Endometrium (tissue), 2 donors: ENCODE results near the gene SEMA4D.

Experiments used
- FAIRE-seq: peaks from 2 replicates; lab custom pipeline; 2012; peaks lifted over from hg19 to GRCh38; lab: Jason Lieb, UNC
- donor health status: control.
- donor health status: control.

Gene SEMA4D, protein sequence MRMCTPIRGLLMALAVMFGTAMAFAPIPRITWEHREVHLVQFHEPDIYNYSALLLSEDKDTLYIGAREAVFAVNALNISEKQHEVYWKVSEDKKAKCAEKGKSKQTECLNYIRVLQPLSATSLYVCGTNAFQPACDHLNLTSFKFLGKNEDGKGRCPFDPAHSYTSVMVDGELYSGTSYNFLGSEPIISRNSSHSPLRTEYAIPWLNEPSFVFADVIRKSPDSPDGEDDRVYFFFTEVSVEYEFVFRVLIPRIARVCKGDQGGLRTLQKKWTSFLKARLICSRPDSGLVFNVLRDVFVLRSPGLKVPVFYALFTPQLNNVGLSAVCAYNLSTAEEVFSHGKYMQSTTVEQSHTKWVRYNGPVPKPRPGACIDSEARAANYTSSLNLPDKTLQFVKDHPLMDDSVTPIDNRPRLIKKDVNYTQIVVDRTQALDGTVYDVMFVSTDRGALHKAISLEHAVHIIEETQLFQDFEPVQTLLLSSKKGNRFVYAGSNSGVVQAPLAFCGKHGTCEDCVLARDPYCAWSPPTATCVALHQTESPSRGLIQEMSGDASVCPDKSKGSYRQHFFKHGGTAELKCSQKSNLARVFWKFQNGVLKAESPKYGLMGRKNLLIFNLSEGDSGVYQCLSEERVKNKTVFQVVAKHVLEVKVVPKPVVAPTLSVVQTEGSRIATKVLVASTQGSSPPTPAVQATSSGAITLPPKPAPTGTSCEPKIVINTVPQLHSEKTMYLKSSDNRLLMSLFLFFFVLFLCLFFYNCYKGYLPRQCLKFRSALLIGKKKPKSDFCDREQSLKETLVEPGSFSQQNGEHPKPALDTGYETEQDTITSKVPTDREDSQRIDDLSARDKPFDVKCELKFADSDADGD

GRCh38 chr9:89497978-89498851 is at the start of gene SEMA4D:
Gene SEMA4D, minus strand, starts transcription at chr9:89498113. Its CDS starts 92,657 bp downstream, at chr9:89405456.
- FAIRE-seq = no peak

DNA sequence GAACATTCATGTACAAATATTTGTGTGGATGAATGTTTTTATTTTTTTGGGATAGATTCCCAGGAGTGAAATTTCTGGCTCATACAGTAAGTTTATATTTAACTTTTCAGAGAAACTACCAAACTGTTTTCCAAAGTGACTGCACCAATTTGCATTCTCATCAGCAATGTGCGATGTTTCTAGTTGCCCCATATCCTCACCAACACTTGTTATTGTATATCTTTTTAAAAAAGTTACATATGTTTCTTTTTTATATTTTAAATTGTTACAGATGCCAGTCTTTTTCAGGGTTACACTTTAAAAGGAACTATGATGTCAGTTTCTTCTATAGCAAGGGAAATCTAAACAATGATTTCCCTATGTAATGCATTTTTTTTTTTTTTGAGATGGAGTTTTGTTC is 49.1 kb upstream of the SEMA4D start:
- no peak for FAIRE-seq

- no peak for FAIRE-seq
Observed at GRCh38 chr9:89544279-89544661, 46.4 kb upstream of the SEMA4D start.

GRCh38 chr9:89543621-89544278 is 45.8 kb upstream of the SEMA4D start:
- FAIRE-seq = no peak

DNA sequence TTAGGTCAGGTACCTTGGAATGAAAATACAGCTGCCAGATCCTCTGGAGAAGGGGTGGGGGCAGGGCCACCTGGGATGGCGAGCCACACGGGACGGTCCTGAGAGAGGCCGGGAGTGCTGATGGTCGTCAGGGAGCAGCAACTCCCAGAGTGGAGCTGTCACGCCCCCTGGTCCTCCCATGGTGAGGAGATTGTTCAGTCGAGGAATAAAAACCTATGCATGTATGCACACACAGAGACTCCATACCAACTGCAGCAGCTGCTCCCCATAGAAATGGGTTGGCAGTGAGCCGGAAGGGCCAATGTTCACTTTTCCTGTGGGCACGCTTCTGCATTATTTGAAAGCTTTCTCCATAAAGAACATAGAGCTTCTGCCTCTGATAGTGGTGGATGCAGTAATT is 45.2 kb upstream of the SEMA4D start:
- FAIRE-seq = no peak

DNA sequence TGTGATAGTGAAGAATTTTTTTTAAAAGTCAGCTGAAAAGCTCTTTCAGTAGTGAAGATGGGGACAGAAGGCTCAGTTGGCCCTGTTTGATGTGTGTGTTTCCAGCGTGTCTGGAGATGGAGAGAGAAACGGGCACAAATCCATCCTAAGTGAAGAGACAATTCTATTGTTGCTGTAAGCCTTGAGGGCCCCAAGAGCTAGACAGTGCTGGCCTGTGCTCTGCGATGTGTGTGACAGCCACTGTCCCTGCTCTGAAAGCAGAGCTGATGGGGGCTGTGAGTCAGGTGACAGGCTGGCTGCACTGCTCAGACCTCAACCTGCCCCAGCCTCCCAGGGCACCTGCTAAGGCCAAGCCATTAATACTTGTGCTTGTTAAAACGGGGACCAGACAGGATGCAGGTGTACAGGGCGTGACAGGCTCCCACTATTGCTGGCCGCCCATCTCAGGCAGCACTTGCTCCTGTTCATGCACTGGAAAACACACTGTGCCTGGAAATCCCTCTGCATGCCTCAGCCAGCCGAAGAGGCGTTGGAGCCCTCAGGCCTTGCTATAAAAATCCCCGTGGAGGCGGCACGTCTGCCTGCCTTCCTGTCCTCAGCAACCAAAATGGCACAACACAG is 44.6 kb upstream of the SEMA4D start:
- FAIRE-seq = no peak

DNA sequence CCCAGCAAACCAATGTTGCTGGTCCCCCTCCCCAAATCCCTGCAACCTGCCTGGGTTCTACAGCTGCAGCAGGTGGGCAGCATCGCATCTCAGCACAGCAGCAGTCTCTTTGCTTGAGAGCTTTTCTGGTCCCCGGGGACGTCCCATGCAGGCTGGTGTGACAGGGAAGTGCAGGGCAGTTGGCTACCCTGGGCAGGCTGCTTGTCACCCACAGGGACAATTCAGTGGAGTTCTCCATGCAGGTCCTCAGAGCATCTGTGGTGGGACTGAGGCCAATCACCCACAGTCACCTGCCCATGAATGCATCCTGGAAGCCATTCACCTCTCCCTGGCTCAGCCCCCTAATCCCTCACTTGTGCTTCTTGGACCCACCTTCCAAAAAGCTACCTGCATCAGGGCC is 43.9 kb upstream of the SEMA4D start:
- FAIRE-seq = no peak

- no peak for FAIRE-seq
Observed at GRCh38 chr9:89539374-89539773, 41.5 kb upstream of the SEMA4D start.

- FAIRE-seq = no peak
Observed at GRCh38 chr9:89538871-89539270, 41.0 kb upstream of the SEMA4D start.

GRCh38 chr9:89537166-89537565 is 39.3 kb upstream of the SEMA4D start:
- FAIRE-seq = no peak

DNA sequence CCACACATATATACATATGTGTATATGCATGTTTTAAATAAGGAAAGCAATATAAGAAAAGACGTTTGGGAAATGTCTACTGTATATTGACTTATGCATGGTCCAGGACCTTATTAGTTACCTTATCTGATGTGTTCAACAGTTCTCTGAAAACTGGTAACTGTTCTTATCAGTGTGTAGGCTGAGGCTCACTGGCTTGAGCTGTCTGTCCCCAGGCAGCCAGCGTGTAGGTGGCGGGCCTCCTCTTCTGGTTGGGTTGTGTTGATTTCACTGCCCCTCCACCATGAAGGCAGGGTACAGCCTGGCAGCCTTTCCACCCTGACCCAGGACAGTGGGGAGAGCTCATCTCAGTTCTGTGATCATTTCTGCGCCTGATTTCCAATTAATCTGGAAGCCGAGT is 38.7 kb upstream of the SEMA4D start:
- no peak for FAIRE-seq

DNA sequence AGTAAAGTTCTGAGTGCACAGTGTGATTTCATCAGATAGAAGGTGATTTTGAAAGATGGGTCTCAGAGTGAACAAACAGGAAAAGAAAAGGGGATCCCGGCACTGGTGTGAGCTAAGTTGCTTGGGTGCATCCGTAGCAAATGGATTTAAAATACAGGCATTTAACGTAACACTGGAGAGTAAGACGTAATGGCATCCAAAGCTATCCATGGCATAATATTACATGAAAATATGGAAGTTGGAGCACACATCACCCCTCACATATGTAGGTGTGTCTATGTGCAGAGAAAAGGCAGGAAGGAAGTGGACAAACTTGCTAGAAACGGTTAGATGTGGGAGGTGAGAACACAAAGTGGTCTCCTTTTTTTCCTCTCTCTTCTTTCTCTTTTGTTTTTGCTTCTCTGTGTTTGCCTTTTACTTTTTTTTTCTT is 38.2 kb upstream of the SEMA4D start:
- no peak for FAIRE-seq

- FAIRE-seq = no peak
Observed at GRCh38 chr9:89535461-89535860, 37.5 kb upstream of the SEMA4D start.

DNA sequence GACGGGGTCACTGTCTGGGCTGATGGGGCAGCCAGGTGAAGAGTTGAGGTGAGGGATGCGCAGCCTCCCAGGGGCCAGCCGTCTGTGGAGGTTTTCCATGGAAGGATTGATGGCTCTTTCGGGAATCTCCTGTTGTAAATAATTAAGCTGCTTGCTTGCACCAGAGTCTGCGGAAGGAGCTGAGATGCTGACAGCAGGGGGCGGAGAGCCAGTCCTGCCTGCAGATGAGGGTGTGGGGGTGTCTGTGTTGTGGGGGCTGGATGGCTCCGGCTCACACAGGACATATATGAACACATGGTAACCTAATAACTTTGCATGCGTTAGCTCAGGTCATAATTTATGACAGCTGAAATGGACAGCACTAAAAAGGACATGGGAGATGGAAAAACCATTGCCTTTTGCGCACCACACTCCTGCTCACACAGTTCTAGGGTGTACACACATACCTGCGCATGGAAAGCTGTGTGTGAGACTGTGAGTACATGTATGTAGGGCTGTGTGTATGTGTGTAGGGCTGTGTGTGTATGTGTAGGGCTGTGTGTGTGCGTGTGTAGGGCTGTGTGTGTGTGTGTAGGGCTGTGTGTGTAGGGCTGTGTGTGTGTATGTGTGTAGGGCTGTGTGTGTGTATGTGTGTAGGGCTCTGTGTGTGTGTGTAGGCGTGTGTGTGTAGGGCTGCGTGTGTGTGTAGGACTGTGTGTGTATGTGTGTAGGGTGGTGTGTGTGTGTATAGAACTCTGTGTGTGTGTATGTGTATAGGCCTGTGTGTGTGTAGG is 36.8 kb upstream of the SEMA4D start:
- FAIRE-seq = no peak

GRCh38 chr9:89533411-89534095 is 35.6 kb upstream of the SEMA4D start:
- FAIRE-seq = no peak

- FAIRE-seq = no peak
Observed at GRCh38 chr9:89532944-89533343, 35.0 kb upstream of the SEMA4D start.

DNA sequence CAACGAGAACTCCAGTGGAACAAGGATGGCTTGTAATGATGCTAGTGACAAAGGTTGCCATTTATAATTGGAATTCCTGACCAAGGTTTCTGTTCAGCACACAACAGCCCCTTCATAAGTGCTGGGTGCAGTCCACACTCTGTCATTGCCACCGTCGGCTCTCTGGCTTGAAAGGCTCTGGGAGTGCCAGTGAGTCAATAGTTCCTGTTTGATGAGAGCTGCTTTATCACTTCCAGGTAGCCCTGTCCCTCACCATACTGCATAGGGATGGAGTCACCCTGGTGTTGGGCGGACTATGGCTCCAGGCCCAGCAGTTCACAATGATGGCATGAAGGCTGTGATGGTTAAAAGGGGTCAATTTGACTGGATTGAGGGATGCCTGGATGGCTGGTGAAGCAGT is 34.6 kb upstream of the SEMA4D start:
- FAIRE-seq = no peak

- no peak for FAIRE-seq
Observed at GRCh38 chr9:89531766-89532165, 33.9 kb upstream of the SEMA4D start.

- FAIRE-seq = no peak
Observed at GRCh38 chr9:89530726-89531125, 32.8 kb upstream of the SEMA4D start.
